H9 (cell line): ENCODE results near the gene COQ4. TPM values are rescaled to one million over a fixed set of nuclear protein-coding genes. Genes with fewer than 3 reads are reported as not detected.

ENCODE experiments used
- DNase-seq: peaks from one replicate; pipeline ENCODE4 v3.0.0-alpha.2; 2017
- H2AFZ ChIP-seq: one replicate; pipeline ENCODE4 v1.6.1; 2013; ENCODE audit warnings: mild to moderate bottlenecking, low read length, control low read depth, moderate library complexity
- H2AK5ac ChIP-seq: 2 replicates; pipeline ENCODE4 v1.6.1; 2013; ENCODE audit warnings: low read length, control low read depth, mixed read lengths; ENCODE audit not compliant: insufficient read length
- H2BK120ac ChIP-seq: one replicate; pipeline ENCODE4 v1.6.1; 2013; ENCODE audit warnings: low read depth, mild to moderate bottlenecking, low read length, control low read depth, inconsistent platforms; ENCODE audit not compliant: poor library complexity, severe bottlenecking
- H2BK12ac ChIP-seq: 2 replicates; pipeline ENCODE4 v1.6.1; 2013; ENCODE audit warnings: low read length, control low read depth, mixed read lengths, low read depth; ENCODE audit not compliant: insufficient read length
- H2BK15ac ChIP-seq: 2 replicates; pipeline ENCODE4 v1.6.1; 2013; ENCODE audit warnings: low read depth, low read length, control low read depth
- H2BK20ac ChIP-seq: one replicate; pipeline ENCODE4 v1.6.1; 2013; ENCODE audit warnings: low read depth, mild to moderate bottlenecking, low read length, control low read depth, inconsistent platforms; ENCODE audit not compliant: poor library complexity, severe bottlenecking
- H2BK5ac ChIP-seq: 2 replicates; pipeline ENCODE4 v1.6.1; 2013; ENCODE audit warnings: low read length, control low read depth, mixed read lengths; ENCODE audit not compliant: insufficient read length
- H3K14ac ChIP-seq: 2 replicates; pipeline ENCODE4 v1.6.1; 2013; ENCODE audit warnings: low read length, control low read depth; ENCODE audit not compliant: insufficient read depth
- H3K18ac ChIP-seq: 2 replicates; pipeline ENCODE4 v1.6.1; 2013; ENCODE audit warnings: low read depth, mild to moderate bottlenecking, mixed read lengths, low read length, control low read depth; ENCODE audit not compliant: insufficient read length
- H3K23ac ChIP-seq: 2 replicates; pipeline ENCODE4 v1.6.1; 2013; ENCODE audit warnings: low read length, control low read depth, mixed read lengths, low read depth; ENCODE audit not compliant: insufficient read length
- H3K23me2 ChIP-seq: 2 replicates; pipeline ENCODE4 v1.6.1; 2013; ENCODE audit warnings: low read depth, mild to moderate bottlenecking, mixed read lengths, low read length, control low read depth; ENCODE audit not compliant: insufficient read length, poor library complexity, severe bottlenecking
- H3K27ac ChIP-seq: 2 replicates; pipeline ENCODE4 v1.5.1; 2013; ENCODE audit warnings: low read length, control low read depth, mixed read lengths, low read depth; ENCODE audit not compliant: insufficient read length
- H3K27me3 ChIP-seq: 2 replicates; pipeline ENCODE4 v1.6.1; 2013; ENCODE audit warnings: low read length, control low read depth, inconsistent platforms; ENCODE audit not compliant: insufficient read depth
- H3K4ac ChIP-seq: 2 replicates; pipeline ENCODE4 v1.6.1; 2013; ENCODE audit warnings: low read depth, mild to moderate bottlenecking, control low read depth, inconsistent platforms, low read length, moderate library complexity
- H3K4me1 ChIP-seq: 2 replicates; pipeline ENCODE4 v1.6.1; 2013; ENCODE audit warnings: low read length, control low read depth, inconsistent platforms; ENCODE audit not compliant: insufficient read depth
- H3K4me2 ChIP-seq: 2 replicates; pipeline ENCODE4 v1.6.1; 2013; ENCODE audit warnings: low read length, control low read depth, mixed read lengths; ENCODE audit not compliant: insufficient read length, insufficient read depth
- H3K56ac ChIP-seq: 2 replicates; pipeline ENCODE4 v1.6.1; 2013; ENCODE audit warnings: low read depth, mild to moderate bottlenecking, mixed read lengths, low read length, control low read depth; ENCODE audit not compliant: insufficient read length
- H3K79me1 ChIP-seq: 2 replicates; pipeline ENCODE4 v1.6.1; 2013; ENCODE audit warnings: low read depth, mild to moderate bottlenecking, moderate library complexity, low read length, control low read depth, inconsistent platforms; ENCODE audit not compliant: insufficient read depth, poor library complexity, severe bottlenecking
- H3K79me2 ChIP-seq: 2 replicates; pipeline ENCODE4 v1.6.1; 2013; ENCODE audit warnings: low read length, control low read depth, inconsistent platforms; ENCODE audit not compliant: insufficient read depth
- H3K9ac ChIP-seq: 2 replicates; pipeline ENCODE4 v1.6.1; 2013; ENCODE audit warnings: low read length, control low read depth, mixed read lengths; ENCODE audit not compliant: insufficient read length; ENCODE audit errors: extremely low read depth
- H3K9me3 ChIP-seq: one replicate; pipeline ENCODE4 v1.6.1; 2013; ENCODE audit warnings: low read depth, low read length, inconsistent platforms; ENCODE audit not compliant: control insufficient read depth
- H3T11ph ChIP-seq: one replicate; pipeline ENCODE4 v1.6.1; 2013; ENCODE audit warnings: mild to moderate bottlenecking, low read length, control low read depth, inconsistent platforms
- H4K20me1 ChIP-seq: one replicate; pipeline ENCODE4 v1.6.1; 2013; ENCODE audit not compliant: control insufficient read depth, insufficient read length, insufficient read depth
- H4K5ac ChIP-seq: 2 replicates; pipeline ENCODE4 v1.6.1; 2013; ENCODE audit warnings: low read depth, mild to moderate bottlenecking, mixed read lengths, low read length, control low read depth; ENCODE audit not compliant: insufficient read length
- H4K8ac ChIP-seq: replicated peaks from 2 replicates; pipeline ENCODE4 v1.6.1; 2013; ENCODE audit warnings: low read length, control low read depth, mixed read lengths, low read depth; ENCODE audit not compliant: insufficient read length
- H4K91ac ChIP-seq: 2 replicates; pipeline ENCODE4 v1.6.1; 2013; ENCODE audit warnings: low read depth, mild to moderate bottlenecking, moderate library complexity, mixed read lengths, low read length, control low read depth; ENCODE audit not compliant: insufficient read length
- H3K27ac Mint-ChIP-seq, 3 experiments: 2 replicates in 2 of 3; 3 replicates in 1 of 3; pipeline ENCODE4 v1.8.0; 2020 to 2021; ENCODE audit warnings: mixed read lengths in 3 of 3, mild to moderate bottlenecking in 1 of 3, moderate library complexity in 1 of 3
- H3K27me3 Mint-ChIP-seq: 2 replicates; pipeline ENCODE4 v1.8.0; 2021; ENCODE audit warnings: low read depth, mild to moderate bottlenecking, moderate library complexity, mixed read lengths
- H3K36me3 Mint-ChIP-seq, 3 experiments: 2 replicates in 2 of 3; 3 replicates in 1 of 3; pipeline ENCODE4 v1.8.0; 2020 to 2021; ENCODE audit warnings: low read depth in 3 of 3, mixed read lengths in 3 of 3; ENCODE audit not compliant: insufficient read depth in 1 of 3
- H3K4me1 Mint-ChIP-seq, 2 experiments: 2 replicates each; pipeline ENCODE4 v1.8.0; 2020; ENCODE audit warnings: mixed read lengths in 2 of 2
- H3K4me3 Mint-ChIP-seq, 2 experiments: 2 replicates in 1 of 2; 3 replicates in 1 of 2; pipeline ENCODE4 v1.8.0; 2020 to 2021; ENCODE audit warnings: mild to moderate bottlenecking in 2 of 2, mixed read lengths in 2 of 2, moderate library complexity in 1 of 2
- H3K9me3 Mint-ChIP-seq, 2 experiments: 2 replicates in 1 of 2; 3 replicates in 1 of 2; pipeline ENCODE4 v1.8.0; 2020; ENCODE audit warnings: mild to moderate bottlenecking in 2 of 2, mixed read lengths in 2 of 2, moderate library complexity in 1 of 2
- WGBS: extraction: QIAGEN DNeasy Blood & Tissue Kit; methylation state at CpG from one replicate; pipeline ENCODE4 v1.1.7; 2013; ENCODE audit warnings: missing lambda C conversion rate, low lambda C conversion rate, mixed read lengths; ENCODE audit not compliant: insufficient read length; ENCODE audit errors: extremely low coverage; 5-methylcytosine and 5-hydroxymethylcytosine counted together
- total RNA-seq: library from RNA; stranded (reverse); gene quantifications from 2 replicates; pipeline ENCODE4 v1.2.1, GENCODE V29; 2021
- TF ChIP-seq, protein P1 (sequence below): fragments of 200-600 bp; sonication (generic); conservative IDR thresholded peaks from 3 replicates; pipeline ENCODE4 v1.8.0; 2021; ENCODE audit warnings: antibody characterized with exemption, mild to moderate bottlenecking

The COQ4 gene
- total RNA-seq, 1 experiment from 2014 or later: 38.4 TPM

GRCh38 chr9:128371630-128372117, 49.0 kb downstream of the COQ4 start:
- Histone ChIP-seq H3K14ac (no peak overlapping the region), H3K23ac (no peak overlapping the region), H2BK20ac (no peak overlapping the region), H3K4me2 (peak overlapping the region; percentile 99), H3K56ac (no peak overlapping the region), H3K79me2 (peaks cover 7% of the 10 kb centered on the region; the same call in 1 of the 2 replicates), H4K20me1 (no peaks in the 10 kb centered on the region), H2BK120ac (no peak overlapping the region), H2BK5ac (no peak overlapping the region), H4K5ac (no peak overlapping the region), H2BK12ac (no peak overlapping the region), H3K4me1 (peaks cover 3% of the 10 kb centered on the region; the same call in 1 of the 2 replicates), H3K27me3 (peaks cover 5% of the 10 kb centered on the region; the same call in 1 of the 2 replicates), H3K79me1 (peaks cover 16% of the 10 kb centered on the region), H2AFZ (no peak overlapping the region), H3K9ac (peak overlapping the region; percentile 67), H3K27ac (no peak overlapping the region), H3K18ac (no peak overlapping the region), H3T11ph (no peak overlapping the region), H4K8ac (no peak overlapping the region), H3K4ac (no peak overlapping the region), H3K23me2 (no peaks in the 10 kb centered on the region), H4K91ac (no peak overlapping the region), H2AK5ac (no peak overlapping the region), H2BK15ac (no peak overlapping the region), H3K9me3 (no peaks in the 10 kb centered on the region)
- peak overlapping the region; percentile 95 to 99 for H3K4me3 Mint-ChIP-seq
- peaks cover 44% of the 10 kb centered on the region for H3K27me3 Mint-ChIP-seq
- DNase-seq: no peak
- TF ChIP-seq, protein P1, sequence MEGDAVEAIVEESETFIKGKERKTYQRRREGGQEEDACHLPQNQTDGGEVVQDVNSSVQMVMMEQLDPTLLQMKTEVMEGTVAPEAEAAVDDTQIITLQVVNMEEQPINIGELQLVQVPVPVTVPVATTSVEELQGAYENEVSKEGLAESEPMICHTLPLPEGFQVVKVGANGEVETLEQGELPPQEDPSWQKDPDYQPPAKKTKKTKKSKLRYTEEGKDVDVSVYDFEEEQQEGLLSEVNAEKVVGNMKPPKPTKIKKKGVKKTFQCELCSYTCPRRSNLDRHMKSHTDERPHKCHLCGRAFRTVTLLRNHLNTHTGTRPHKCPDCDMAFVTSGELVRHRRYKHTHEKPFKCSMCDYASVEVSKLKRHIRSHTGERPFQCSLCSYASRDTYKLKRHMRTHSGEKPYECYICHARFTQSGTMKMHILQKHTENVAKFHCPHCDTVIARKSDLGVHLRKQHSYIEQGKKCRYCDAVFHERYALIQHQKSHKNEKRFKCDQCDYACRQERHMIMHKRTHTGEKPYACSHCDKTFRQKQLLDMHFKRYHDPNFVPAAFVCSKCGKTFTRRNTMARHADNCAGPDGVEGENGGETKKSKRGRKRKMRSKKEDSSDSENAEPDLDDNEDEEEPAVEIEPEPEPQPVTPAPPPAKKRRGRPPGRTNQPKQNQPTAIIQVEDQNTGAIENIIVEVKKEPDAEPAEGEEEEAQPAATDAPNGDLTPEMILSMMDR: no peak
- WGBS: no CpG with 5 or more reads among the region's 10 CpGs
- peaks cover 0 to 4% (median 0%) of the 10 kb centered on the region in 3 experiments; a peak in 3 of 7 replicates for H3K36me3 Mint-ChIP-seq
- peak overlapping the region; percentile 79 to 95 (median 94); a peak in 4 of 7 replicates for H3K27ac Mint-ChIP-seq
- peaks cover 0 to 4% of the 10 kb centered on the region in 2 experiments; a peak in 1 of 5 replicates for H3K9me3 Mint-ChIP-seq
- peaks cover 20 to 22% of the 10 kb centered on the region in 2 experiments for H3K4me1 Mint-ChIP-seq
